H1 (cell line): ENCODE data around the gene NFIC. TPM values are rescaled to one million over a fixed set of nuclear protein-coding genes. Genes with fewer than 3 reads are reported as not detected.

Experiments used
- CTCF ChIA-PET: fragments of 300-600 bp; sonication (Branson Sonifier 250); formaldehyde crosslinking; loops from one replicate; lab custom pipeline; 2021; ENCODE audit not compliant: partially characterized antibody; lab: Charles Lee
- POLR2A ChIA-PET: fragments of 300-600 bp; sonication (Branson Sonifier 250); formaldehyde crosslinking; loops from one replicate; lab custom pipeline; 2021; ENCODE audit warnings: inconsistent platforms; ENCODE audit not compliant: partially characterized antibody; lab: Charles Lee
- DNase-seq, 2 experiments: peaks; one replicate each; pipeline versions ENCODE4 v3.0.0 to v3.0.0-alpha.2; 2010 to 2022; ENCODE audit warnings: low spot score in 2 of 2, low read depth in 1 of 2, mixed read lengths in 1 of 2
- FAIRE-seq: peaks from 2 replicates; lab custom pipeline; 2011; peaks lifted over from hg19 to GRCh38; lab: Jason Lieb, UNC
- H2AFZ ChIP-seq: 2 replicates; pipeline ENCODE4 v1.8.1; 2012; ENCODE audit warnings: low read length, inconsistent platforms
- H2AK5ac ChIP-seq: 2 replicates; pipeline ENCODE4 v1.6.1; 2013; ENCODE audit warnings: low read depth, low read length
- H2BK120ac ChIP-seq: replicated peaks from 2 replicates; pipeline ENCODE3; 2013; ENCODE audit warnings: low read depth, low read length, inconsistent platforms
- H2BK12ac ChIP-seq: 2 replicates; pipeline ENCODE4 v1.6.1; 2013; ENCODE audit warnings: low read depth, low read length
- H2BK15ac ChIP-seq: 2 replicates; pipeline ENCODE4 v1.6.1; 2013; ENCODE audit warnings: low read length
- H2BK20ac ChIP-seq: 2 replicates; pipeline ENCODE4 v1.6.1; 2013; ENCODE audit warnings: low read length
- H2BK5ac ChIP-seq: 2 replicates; pipeline ENCODE4 v1.6.1; 2013; ENCODE audit warnings: low read depth, low read length
- H3K14ac ChIP-seq: 2 replicates; pipeline ENCODE4 v1.6.1; 2013; ENCODE audit warnings: inconsistent platforms; ENCODE audit not compliant: insufficient read length
- H3K18ac ChIP-seq: 2 replicates; pipeline ENCODE4 v1.6.1; 2013; ENCODE audit warnings: low read length; ENCODE audit errors: extremely low read depth
- H3K23ac ChIP-seq: 2 replicates; pipeline ENCODE4 v1.6.1; 2013; ENCODE audit warnings: inconsistent platforms; ENCODE audit not compliant: insufficient read length
- H3K23me2 ChIP-seq: 2 replicates; pipeline ENCODE4 v1.6.1; 2013; ENCODE audit warnings: low read depth, low read length
- H3K27ac ChIP-seq: 2 replicates; pipeline ENCODE4 v1.6.1; 2011; ENCODE audit warnings: low read depth, low read length, inconsistent platforms
- H3K27me3 ChIP-seq, 4 experiments: replicated peaks in 1 of 4; 1 replicate in 1 of 4; 2 replicates in 3 of 4; pipeline versions ENCODE4 v1.6.1 to v1.8.1; 2011 to 2013; ENCODE audit warnings: low read length in 3 of 4, mild to moderate bottlenecking in 3 of 4, inconsistent platforms in 2 of 4, mixed read lengths in 2 of 4, moderate library complexity in 1 of 4; ENCODE audit not compliant: control insufficient read depth in 3 of 4, insufficient read depth in 3 of 4; ENCODE audit errors: extremely low read depth in 1 of 4
- H3K36me3 ChIP-seq, 4 experiments: 2 replicates each; pipeline versions ENCODE4 v1.6.1 to v1.8.1; 2011 to 2013; ENCODE audit warnings: mild to moderate bottlenecking in 4 of 4, low read length in 3 of 4, moderate library complexity in 2 of 4, control low read depth in 1 of 4, inconsistent platforms in 1 of 4; ENCODE audit not compliant: insufficient read depth in 4 of 4, control insufficient read depth in 2 of 4
- H3K4ac ChIP-seq: replicated peaks from 2 replicates; pipeline ENCODE3; 2013; ENCODE audit warnings: low read length, low read depth, mixed read lengths, inconsistent platforms; ENCODE audit not compliant: insufficient read length
- H3K4me1 ChIP-seq, 4 experiments: replicated peaks in 1 of 4; 1 replicate in 1 of 4; 2 replicates in 3 of 4; pipeline versions ENCODE4 v1.6.1 to v1.8.1; 2011 to 2013; ENCODE audit warnings: low read length in 3 of 4, inconsistent platforms in 2 of 4, mixed read lengths in 1 of 4; ENCODE audit not compliant: insufficient read depth in 4 of 4, control insufficient read depth in 3 of 4
- H3K4me2 ChIP-seq, 2 experiments: 2 replicates each; pipeline versions ENCODE4 v1.6.1 to v1.8.1; 2011 to 2013; ENCODE audit warnings: low read depth in 2 of 2, low read length in 2 of 2, control low read depth in 1 of 2, inconsistent platforms in 1 of 2, mild to moderate bottlenecking in 1 of 2; ENCODE audit not compliant: insufficient read depth in 1 of 2
- H3K4me3 ChIP-seq, 4 experiments: fragments of 200-600, 300-600 bp in 1 of 4; sonication (generic), shearing (Covaris generic), sonication (Bioruptor Twin) in 1 of 4; 2 replicates each; pipeline versions ENCODE4 v1.5.1 to v1.8.1; 2011 to 2016; ENCODE audit warnings: low read length in 4 of 4, low read depth in 3 of 4, control low read depth in 2 of 4, inconsistent platforms in 2 of 4, mild to moderate bottlenecking in 2 of 4, mixed read lengths in 1 of 4, moderate library complexity in 1 of 4; ENCODE audit not compliant: insufficient read depth in 2 of 4; ENCODE audit errors: extremely low read depth in 1 of 4
- H3K56ac ChIP-seq: replicated peaks from 2 replicates; pipeline ENCODE3; 2013; ENCODE audit warnings: low read depth, mild to moderate bottlenecking, mixed read lengths, low read length, inconsistent platforms; ENCODE audit not compliant: insufficient read length
- H3K79me1 ChIP-seq: 2 replicates; pipeline ENCODE4 v1.6.1; 2013; ENCODE audit warnings: low read depth, low read length, control low read depth
- H3K79me2 ChIP-seq, 2 experiments: 2 replicates each; pipeline versions ENCODE4 v1.6.1 to v1.8.1; 2012 to 2013; ENCODE audit warnings: low read length in 2 of 2, mild to moderate bottlenecking in 2 of 2, inconsistent platforms in 1 of 2; ENCODE audit not compliant: insufficient read depth in 2 of 2, control insufficient read depth in 1 of 2
- H3K9ac ChIP-seq, 4 experiments: replicated peaks in 1 of 4; 1 replicate in 1 of 4; 2 replicates in 3 of 4; pipeline versions ENCODE4 v1.6.1 to v1.8.1; 2011 to 2013; ENCODE audit warnings: low read depth in 3 of 4, low read length in 3 of 4, control low read depth in 2 of 4, mild to moderate bottlenecking in 2 of 4, moderate library complexity in 2 of 4, inconsistent platforms in 1 of 4; ENCODE audit errors: extremely low read depth in 1 of 4
- H3K9me3 ChIP-seq, 2 experiments: 2 replicates each; pipeline versions ENCODE4 v1.6.1 to v1.8.1; 2012 to 2013; ENCODE audit warnings: mild to moderate bottlenecking in 2 of 2, moderate library complexity in 2 of 2, control low read depth in 1 of 2, inconsistent platforms in 1 of 2, low read depth in 1 of 2, low read length in 1 of 2, mixed read lengths in 1 of 2; ENCODE audit not compliant: insufficient read depth in 2 of 2
- H4K20me1 ChIP-seq, 2 experiments: replicated peaks in 1 of 2; 2 replicates each; pipeline versions ENCODE3 to v1.8.1; 2011 to 2013; ENCODE audit warnings: inconsistent platforms in 2 of 2, low read length in 2 of 2, mild to moderate bottlenecking in 1 of 2; ENCODE audit not compliant: insufficient read depth in 2 of 2, control insufficient read depth in 1 of 2
- H4K5ac ChIP-seq: 2 replicates; pipeline ENCODE4 v1.6.1; 2013; ENCODE audit warnings: low read length, low read depth, mixed read lengths, inconsistent platforms; ENCODE audit not compliant: insufficient read length
- H4K8ac ChIP-seq: 2 replicates; pipeline ENCODE4 v1.8.0; 2013; ENCODE audit warnings: mild to moderate bottlenecking, moderate library complexity, low read length, inconsistent platforms; ENCODE audit not compliant: insufficient read depth; ENCODE audit errors: extremely low read depth
- H4K91ac ChIP-seq: replicated peaks from 2 replicates; pipeline ENCODE3; 2013; ENCODE audit warnings: low read length, mixed read lengths, inconsistent platforms; ENCODE audit not compliant: insufficient read length
- ATF3 ChIP-seq: IDR thresholded peaks from 2 replicates; pipeline ENCODE4 v1.6.1; 2011; ENCODE audit warnings: low read depth, mild to moderate bottlenecking, low read length; ENCODE audit not compliant: insufficient read depth
- BACH1 ChIP-seq: IDR thresholded peaks from 2 replicates; pipeline ENCODE4 v1.6.1; 2012; ENCODE audit warnings: low read length, improper control_type of control experiment
- EGR1 ChIP-seq: IDR thresholded peaks from 2 replicates; pipeline ENCODE4 v1.6.1; 2011; ENCODE audit warnings: low read depth, low read length, borderline replicate concordance
- HDAC6 ChIP-seq: IDR thresholded peaks from one replicate; pipeline ENCODE4 v1.7.1; 2012; ENCODE audit warnings: low read depth, mild to moderate bottlenecking, inconsistent platforms, low read length, moderate library complexity
- KDM1A ChIP-seq: fragments of 200-600, 300-600 bp; sonication (generic); IDR thresholded peaks from 2 replicates; pipeline ENCODE4 v1.7.1; 2016; ENCODE audit warnings: mild to moderate bottlenecking, low read length, borderline replicate concordance
- RXRA ChIP-seq: IDR thresholded peaks from 2 replicates; pipeline ENCODE4 v1.6.1; 2011; ENCODE audit warnings: low read depth, mild to moderate bottlenecking, low read length, moderate library complexity; ENCODE audit not compliant: insufficient read depth
- USF2 ChIP-seq: IDR thresholded peaks from 2 replicates; pipeline ENCODE4 v1.6.1; 2011; ENCODE audit warnings: low read length, improper control_type of control experiment
- WGBS, 2 experiments: shearing (Covaris generic) in 1 of 2; methylation state at CpG; one replicate each; pipeline versions ENCODE4 v1.1.6 to v1.1.7; 2013 to 2015; ENCODE audit warnings: low lambda C conversion rate in 2 of 2, mixed read lengths in 2 of 2, inconsistent platforms in 1 of 2, low coverage in 1 of 2, missing lambda C conversion rate in 1 of 2; ENCODE audit not compliant: insufficient replicate concordance in 2 of 2, insufficient coverage in 1 of 2, insufficient read length in 1 of 2; ENCODE audit errors: extremely low coverage in 1 of 2, missing lambda C conversion rate in 1 of 2; 5-methylcytosine and 5-hydroxymethylcytosine counted together
- polyA plus RNA-seq, 7 experiments: library from polyadenylated mRNA; depleted of rRNA in 3 of 7; stranded (reverse) in 5 of 7; unstranded in 2 of 7; fragments of >200 nt in 5 of 7; fragments of 200-250 nt in 2 of 7; gene quantifications; 1 replicate in 5 of 7; 2 replicates in 1 of 7; 4 replicates in 1 of 7; pipeline versions ENCODE4 v1.2.1 to v1.2.3, GENCODE V29; 2011 to 2013; ENCODE audit warnings: missing spikeins in 2 of 7, mixed read lengths in 2 of 7
- total RNA-seq: library from RNA; stranded (reverse); fragmentation: NEBNext Ultra II Directional; extraction: Animal tissue kit (Norgen Biotek cat#: 25700); gene quantifications from 2 replicates; pipeline ENCODE4 v1.2.1, GENCODE V29; 2021

NFIC gene
- total and polyA plus RNA-seq, 2 of the 8 experiments (the other 6 are each of a cell fraction or from before 2014, with no cell fraction given), result 0.56 to 3.2 TPM

GRCh38 chr19:3397266-3398022, 31.1 kb downstream of the NFIC start:
- DNase-seq (peak in 1 of 2 experiments; percentile 56), FAIRE-seq (no peak)
- no peak overlapping the region for H2AFZ ChIP-seq
- no peak overlapping the region for H4K5ac ChIP-seq
- no peak overlapping the region for H3K23ac ChIP-seq
- H3K9ac ChIP-seq, result no peak overlapping the region
- H3K4me2 ChIP-seq, result peak overlapping the region in 1 of 2 experiments; percentile 22; a peak in 1 of 4 replicates
- 0 out of 2 replicates have a peak overlapping the region, but pooled peaks have one; percentile 10 for H2BK15ac ChIP-seq
- H3K36me3 ChIP-seq, result no peaks in the 10 kb centered on the region
- no peaks in the 10 kb centered on the region for H3K79me1 ChIP-seq
- peaks cover 0 to 5% (median 2%) of the 10 kb centered on the region in 4 experiments; a peak in 3 of 7 replicates for H3K27me3 ChIP-seq
- H3K23me2 ChIP-seq, result no peaks in the 10 kb centered on the region
- H4K20me1 ChIP-seq, result no peaks in the 10 kb centered on the region
- WGBS, 2 experiments, result 45% methylated on average over 16 of the region's 17 CpGs; no CpG with 5 or more reads in 1 of the 2 experiments
- H2BK20ac ChIP-seq, result 0 out of 2 replicates have a peak overlapping the region, but pooled peaks have one; percentile 72
- no peak overlapping the region for H3K56ac ChIP-seq
- 0 out of 2 replicates have a peak overlapping the region, but pooled peaks have one; percentile 0 for H2BK5ac ChIP-seq
- no peaks in the 10 kb centered on the region for H3K9me3 ChIP-seq
- H4K8ac ChIP-seq, result no peak overlapping the region; the same call in 1 of the 2 replicates
- H3K79me2 ChIP-seq, result no peaks in the 10 kb centered on the region
- peak overlapping the region; percentile 79 for H4K91ac ChIP-seq
- peak overlapping the region; percentile 32; the same call in 1 of the 2 replicates for H3K18ac ChIP-seq
- peak overlapping the region; percentile 96 for H2BK120ac ChIP-seq
- H3K4me1 ChIP-seq, result peaks cover 0 to 14% (median 5%) of the 10 kb centered on the region in 4 experiments; a peak in 4 of 7 replicates
- H3K27ac ChIP-seq, result no peak overlapping the region
- TF ChIP-seq RXRA, result 0 out of 2 replicates have a peak, but pooled peaks have one; percentile 46
- no peak for TF ChIP-seq EGR1
- no peak for TF ChIP-seq HDAC6
- TF ChIP-seq BACH1, result peak; percentile 26; the same call in 1 of the 2 replicates
- peak; percentile 80; the same call in 1 of the 2 replicates for TF ChIP-seq KDM1A
- TF ChIP-seq ATF3, result no peak
- no peak for TF ChIP-seq USF2
- no peak overlapping the region for H3K4me3 ChIP-seq
- no peak overlapping the region for H3K4ac ChIP-seq
- CTCF ChIA-PET, result interaction anchor here (0.8 to 2.5 kb wide), 6 partner anchors 8 to 58 kb away, joined by 3 to 9 read pairs (median 5); no protein-coding TSS in a partner anchor
- H2BK12ac ChIP-seq, result peak overlapping the region; percentile 50; the same call in 1 of the 2 replicates
- 0 out of 2 replicates have a peak overlapping the region, but pooled peaks have one; percentile 44 for H2AK5ac ChIP-seq
- H3K14ac ChIP-seq, result no peak overlapping the region
- POLR2A ChIA-PET, result interaction anchor here (1.3 kb wide), 1 partner anchor 10 kb away, joined by 3 read pairs; no protein-coding TSS in a partner anchor
